ENCODE results near the gene NFASC.

The NFASC gene

GRCh38 chr1:204873176-204873575 is 2.5 kb downstream of the NFASC start:
- H3K4me3 ChIP-seq (ENCODE audit: control insufficient read depth, low read depth, low read length): no peak overlapping the region
- TF ChIP-seq, protein P1, sequence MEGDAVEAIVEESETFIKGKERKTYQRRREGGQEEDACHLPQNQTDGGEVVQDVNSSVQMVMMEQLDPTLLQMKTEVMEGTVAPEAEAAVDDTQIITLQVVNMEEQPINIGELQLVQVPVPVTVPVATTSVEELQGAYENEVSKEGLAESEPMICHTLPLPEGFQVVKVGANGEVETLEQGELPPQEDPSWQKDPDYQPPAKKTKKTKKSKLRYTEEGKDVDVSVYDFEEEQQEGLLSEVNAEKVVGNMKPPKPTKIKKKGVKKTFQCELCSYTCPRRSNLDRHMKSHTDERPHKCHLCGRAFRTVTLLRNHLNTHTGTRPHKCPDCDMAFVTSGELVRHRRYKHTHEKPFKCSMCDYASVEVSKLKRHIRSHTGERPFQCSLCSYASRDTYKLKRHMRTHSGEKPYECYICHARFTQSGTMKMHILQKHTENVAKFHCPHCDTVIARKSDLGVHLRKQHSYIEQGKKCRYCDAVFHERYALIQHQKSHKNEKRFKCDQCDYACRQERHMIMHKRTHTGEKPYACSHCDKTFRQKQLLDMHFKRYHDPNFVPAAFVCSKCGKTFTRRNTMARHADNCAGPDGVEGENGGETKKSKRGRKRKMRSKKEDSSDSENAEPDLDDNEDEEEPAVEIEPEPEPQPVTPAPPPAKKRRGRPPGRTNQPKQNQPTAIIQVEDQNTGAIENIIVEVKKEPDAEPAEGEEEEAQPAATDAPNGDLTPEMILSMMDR (conservative IDR thresholded peaks at IDR 0.05; ENCODE audit: control insufficient read depth, insufficient read depth, low read depth, low read length): no peak
- no peak for DNase-seq (ENCODE audit: low read depth)

DNA sequence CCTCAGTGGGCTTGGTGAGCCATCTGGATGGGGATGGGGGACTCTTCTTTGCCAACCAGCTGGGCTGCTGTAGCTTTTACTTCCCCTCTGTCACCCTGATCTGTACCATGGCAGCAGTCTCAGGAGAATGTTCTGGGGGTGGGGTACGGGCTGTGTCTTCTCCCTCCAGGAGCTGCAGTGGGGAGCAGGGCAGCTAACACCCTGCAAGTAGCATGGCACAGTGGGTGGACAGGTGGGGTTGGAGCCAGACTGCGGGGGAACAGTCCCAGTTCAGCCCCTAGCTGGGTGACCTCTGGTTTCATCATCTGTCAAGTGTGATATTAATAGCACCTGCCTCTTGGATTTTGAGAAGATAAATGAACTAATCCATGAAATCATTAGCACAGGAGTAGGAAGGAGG is 3.1 kb downstream of the NFASC start:
- H3K4me3 ChIP-seq (ENCODE audit: control insufficient read depth, low read depth, low read length): no peak overlapping the region
- TF ChIP-seq, protein P1 (conservative IDR thresholded peaks at IDR 0.05; ENCODE audit: control insufficient read depth, insufficient read depth, low read depth, low read length): no peak
- DNase-seq (ENCODE audit: low read depth): no peak

DNA sequence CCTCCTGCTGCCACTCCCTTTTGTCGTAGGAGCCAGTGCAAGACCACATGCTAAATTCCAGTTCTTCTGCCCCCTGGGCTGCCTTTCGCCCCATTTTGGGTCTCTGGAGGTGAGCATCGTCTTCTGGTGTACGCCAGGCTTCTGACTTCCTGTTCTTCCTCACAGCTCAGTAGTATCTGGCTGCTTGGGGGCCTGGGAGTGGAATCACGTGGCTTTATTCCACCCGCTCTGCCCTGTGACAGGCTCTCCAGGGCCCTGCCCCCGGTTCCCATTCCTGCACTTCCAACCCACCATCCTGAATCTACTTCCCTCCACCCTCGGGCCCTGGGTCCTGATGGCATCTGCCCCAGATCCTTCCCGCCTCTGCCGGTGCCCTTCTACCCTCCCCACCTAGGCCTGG is 3.6 kb downstream of the NFASC start:
- TF ChIP-seq, protein P1 (conservative IDR thresholded peaks at IDR 0.05; ENCODE audit: control insufficient read depth, insufficient read depth, low read depth, low read length): no peak
- H3K4me3 ChIP-seq (ENCODE audit: control insufficient read depth, low read depth, low read length): no peak overlapping the region
- no peak for DNase-seq (ENCODE audit: low read depth)

DNA sequence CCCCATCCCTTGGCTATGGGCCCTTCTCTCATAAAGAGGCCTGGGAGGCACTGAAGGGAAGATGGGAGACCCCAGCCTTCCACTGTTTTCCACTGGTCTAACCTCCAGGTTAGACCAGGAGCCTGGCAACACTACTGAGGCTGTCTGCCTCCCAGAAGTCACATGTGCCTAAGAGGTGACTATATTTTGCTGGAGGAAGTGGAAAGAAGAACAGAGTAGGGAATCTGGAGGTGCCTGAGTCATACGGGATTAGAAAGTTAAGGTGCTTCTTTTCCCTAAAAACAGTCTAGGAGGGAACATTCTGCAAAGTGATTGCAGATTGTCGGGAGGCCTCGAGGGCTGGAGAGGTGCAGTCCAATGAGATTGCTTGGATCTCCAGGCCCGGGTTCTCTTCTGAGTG is 4.6 kb downstream of the NFASC start:
- no peak overlapping the region for H3K4me3 ChIP-seq (ENCODE audit: control insufficient read depth, low read depth, low read length)
- no peak for DNase-seq (ENCODE audit: low read depth)
- TF ChIP-seq, protein P1 (conservative IDR thresholded peaks at IDR 0.05; ENCODE audit: control insufficient read depth, insufficient read depth, low read depth, low read length): no peak

DNA sequence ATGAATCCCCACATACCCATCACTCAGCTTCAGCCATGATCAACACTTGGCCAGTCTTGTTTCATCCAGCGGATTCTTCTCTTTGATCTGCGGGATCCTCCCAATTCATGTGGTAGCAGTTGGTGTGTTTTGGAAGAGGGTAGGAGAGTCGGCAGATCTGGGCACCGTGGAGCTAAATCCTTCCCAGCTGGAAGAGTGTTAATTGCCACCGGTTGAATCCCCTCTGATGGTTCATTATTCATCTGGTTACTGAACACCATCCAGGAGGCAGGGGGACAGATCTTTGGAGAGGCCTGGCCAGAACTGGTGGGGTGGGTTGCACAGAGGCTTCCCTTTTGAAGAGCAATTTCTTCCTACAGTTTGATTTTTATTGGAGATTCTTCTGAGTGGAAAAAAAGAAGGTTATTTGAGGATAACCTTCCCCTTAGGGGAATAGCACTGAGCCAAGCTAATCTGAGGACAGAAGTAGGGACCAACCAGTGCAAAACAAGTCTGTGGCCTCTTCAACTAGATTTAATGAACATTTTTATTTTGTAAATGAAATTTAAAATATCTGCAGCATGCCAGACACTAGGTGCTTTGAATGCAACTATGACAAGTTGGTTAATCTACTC is 8.1 kb downstream of the NFASC start:
- TF ChIP-seq, protein P1 (conservative IDR thresholded peaks at IDR 0.05; ENCODE audit: control insufficient read depth, insufficient read depth, low read depth, low read length): no peak
- no peak for DNase-seq (ENCODE audit: low read depth)
- no peak overlapping the region for H3K4me3 ChIP-seq (ENCODE audit: control insufficient read depth, low read depth, low read length)

DNA sequence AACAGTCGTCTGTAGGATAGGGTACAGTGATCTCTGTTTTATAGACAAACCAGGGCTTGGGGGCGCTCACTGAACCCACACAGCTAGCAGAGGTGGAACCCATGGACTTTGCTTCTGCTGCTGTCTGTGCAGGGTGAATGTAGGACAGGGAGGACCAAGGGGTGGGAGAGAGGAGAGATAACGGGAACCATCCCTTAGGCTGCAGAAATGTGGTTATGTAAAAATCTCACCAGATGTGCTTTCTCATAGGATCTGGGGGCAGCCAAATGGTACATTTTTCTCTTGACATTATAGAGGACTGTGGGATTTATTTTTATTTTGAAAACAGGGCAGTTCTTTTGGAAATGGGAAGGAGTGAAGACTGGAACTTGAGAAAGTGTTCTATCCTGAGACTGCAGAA is 8.7 kb downstream of the NFASC start:
- TF ChIP-seq, protein P1 (conservative IDR thresholded peaks at IDR 0.05; ENCODE audit: control insufficient read depth, insufficient read depth, low read depth, low read length): no peak
- no peak for DNase-seq (ENCODE audit: low read depth)
- no peak overlapping the region for H3K4me3 ChIP-seq (ENCODE audit: control insufficient read depth, low read depth, low read length)

GRCh38 chr1:204880906-204881305 is 10.2 kb downstream of the NFASC start:
- no peak overlapping the region for H3K4me3 ChIP-seq (ENCODE audit: control insufficient read depth, low read depth, low read length)
- TF ChIP-seq, protein P1 (conservative IDR thresholded peaks at IDR 0.05; ENCODE audit: control insufficient read depth, insufficient read depth, low read depth, low read length): no peak
- DNase-seq (ENCODE audit: low read depth): no peak

All from fibroblast of mammary gland (primary cell).